PFSK-1 (cell line): ENCODE data around the gene SLC34A1.

Source experiments
- POLR2AphosphoS5 ChIP-seq: IDR thresholded peaks from 2 replicates; pipeline ENCODE4 v1.6.1; 2012; ENCODE audit warnings: low read depth, mild to moderate bottlenecking, control low read depth, low read length, moderate library complexity
- TAF1 ChIP-seq: IDR thresholded peaks from 2 replicates; pipeline ENCODE4 v1.6.1; 2012; ENCODE audit warnings: low read length, control low read depth, borderline replicate concordance; ENCODE audit not compliant: insufficient read depth

DNA sequence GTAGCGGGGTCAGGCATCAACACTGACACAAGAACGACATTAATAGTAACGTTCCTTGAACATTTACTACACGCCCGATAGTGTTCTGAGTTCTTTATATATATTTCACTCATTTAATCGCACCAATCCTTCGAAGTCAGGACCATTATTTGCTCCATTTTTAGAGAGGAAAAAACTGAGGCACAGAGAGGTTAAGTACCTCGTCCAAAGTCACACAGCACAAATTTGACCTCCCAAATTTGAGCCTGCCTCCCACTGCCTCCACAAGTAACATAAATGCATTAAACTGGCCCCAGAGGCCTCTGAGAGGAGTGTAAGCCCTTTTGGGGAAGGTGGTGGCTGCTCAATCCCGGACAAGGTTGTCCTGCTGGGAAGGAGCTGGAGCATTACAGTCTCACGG, 20.7 kb upstream of the SLC34A1 start:
- TF ChIP-seq POLR2AphosphoS5: no peak
- TF ChIP-seq TAF1: no peak
